Lung microvascular endothelial cell (primary cell): ENCODE results near the gene UCKL1. TPM values are rescaled to one million over a fixed set of nuclear protein-coding genes. Genes with fewer than 3 reads are reported as not detected.
A peak's percentile ranks its signal among the peaks of the same experiment; 100 is the strongest.
"Not testable (repeated sequence)": the region's sequence is repeated elsewhere in the genome, so short reads cannot be mapped to it uniquely, and the experiment has no call there.

ENCODE experiments used
- DNase-seq, 2 donors: peaks; one replicate each; pipeline versions ENCODE4 v3.0.0 to v3.0.0-alpha.2; 2010; ENCODE audit warnings: low read depth in 2 of 2
- total RNA-seq: library from RNA; depleted of rRNA; stranded (reverse); fragments of >200 nt; gene quantifications from 2 replicates; pipeline ENCODE4 v1.2.1, GENCODE V29; 2014

The UCKL1 gene
- total RNA-seq, 1 donor from 2014 or later, result 29.6 TPM

- no peak for DNase-seq
Observed at GRCh38 chr20:63924241-63924640, 32.0 kb downstream of the UCKL1 start.

GRCh38 chr20:63923651-63924050 is 32.6 kb downstream of the UCKL1 start:
- no peak for DNase-seq

- no peak for DNase-seq
Observed at GRCh38 chr20:63920226-63920625, 36.0 kb downstream of the UCKL1 start.

GRCh38 chr20:63919130-63919529 is 37.1 kb downstream of the UCKL1 start:
- no peak for DNase-seq

GRCh38 chr20:63917811-63918210 is 38.4 kb downstream of the UCKL1 start:
- DNase-seq, result no peak

GRCh38 chr20:63916371-63916939 is 39.8 kb downstream of the UCKL1 start:
- not testable (repeated sequence) for DNase-seq

- no peak for DNase-seq
Observed at GRCh38 chr20:63915471-63915870, 40.7 kb downstream of the UCKL1 start.

GRCh38 chr20:63913768-63914167 is 42.4 kb downstream of the UCKL1 start:
- DNase-seq, result no peak

GRCh38 chr20:63911176-63911575 is 45.0 kb downstream of the UCKL1 start:
- peak in 1 of 2 donors; percentile 35 for DNase-seq

- peak in 1 of 2 donors; percentile 22 for DNase-seq
Observed at GRCh38 chr20:63908008-63908682, 48.1 kb downstream of the UCKL1 start.

GRCh38 chr20:63903796-63904561 is 52.2 kb downstream of the UCKL1 start:
- no peak for DNase-seq

GRCh38 chr20:63900413-63900812 is 55.8 kb downstream of the UCKL1 start:
- no peak for DNase-seq

GRCh38 chr20:63898882-63899558 is 57.2 kb downstream of the UCKL1 start:
- no peak for DNase-seq

- DNase-seq, result no peak
Observed at GRCh38 chr20:63897978-63898561, 58.1 kb downstream of the UCKL1 start.

- DNase-seq, result peak; percentile 39
Observed at GRCh38 chr20:63896264-63897105, 59.7 kb downstream of the UCKL1 start.

GRCh38 chr20:63895952-63896263 is 60.3 kb downstream of the UCKL1 start:
- DNase-seq, result peak; percentile 44 to 54

GRCh38 chr20:63895202-63895951 is 60.8 kb downstream of the UCKL1 start:
- DNase-seq, result no peak

- peak; percentile 94 to 96 for DNase-seq
Observed at GRCh38 chr20:63894358-63895201, 61.6 kb downstream of the UCKL1 start, which contains the start of gene DNAJC5. Gene DNAJC5 (plus strand): TSS chr20:63895126. CDS start chr20:63928346, 33,220 bp downstream.

- DNase-seq, result no peak
Observed at GRCh38 chr20:63893999-63894357, 62.2 kb downstream of the UCKL1 start.
